ENCODE results near the gene NAV1.

GRCh38 chr1:201583663-201584062, 44.7 kb downstream of the NAV1 start:
- TF ChIP-seq CTCF (IDR thresholded peaks at IDR 0.05) = no peak
- TF ChIP-seq MAX (CRISPR knock-in tag; IDR thresholded peaks at IDR 0.05) = no peak
- no peak for TF ChIP-seq TP53 (CRISPR knock-in tag; IDR thresholded peaks at IDR 0.05)
- no peak for TF ChIP-seq ZNF416 (CRISPR knock-in tag; IDR thresholded peaks at IDR 0.05)
- no peak for TF ChIP-seq PREB (CRISPR knock-in tag; IDR thresholded peaks at IDR 0.05; ENCODE audit: borderline replicate concordance)
- no peak for TF ChIP-seq HMGXB4 (CRISPR knock-in tag; IDR thresholded peaks at IDR 0.05)
- no peak for TF ChIP-seq ZNF423 (CRISPR knock-in tag; IDR thresholded peaks at IDR 0.05)
